Measurements from ENCODE around the gene LDB2.
"Not testable (repeated sequence)": the region's sequence is repeated elsewhere in the genome, so short reads cannot be mapped to it uniquely, and the experiment has no call there.

Gene LDB2

GRCh38 chr4:16646459-16646858 lies 252.0 kb downstream of the LDB2 start:
- DNase-seq (ENCODE audit: low spot score) = no peak

- no peak for DNase-seq (ENCODE audit: low spot score)
These were observed 254.6 kb downstream of the LDB2 start for GRCh38 chr4:16643893-16644292.

DNA sequence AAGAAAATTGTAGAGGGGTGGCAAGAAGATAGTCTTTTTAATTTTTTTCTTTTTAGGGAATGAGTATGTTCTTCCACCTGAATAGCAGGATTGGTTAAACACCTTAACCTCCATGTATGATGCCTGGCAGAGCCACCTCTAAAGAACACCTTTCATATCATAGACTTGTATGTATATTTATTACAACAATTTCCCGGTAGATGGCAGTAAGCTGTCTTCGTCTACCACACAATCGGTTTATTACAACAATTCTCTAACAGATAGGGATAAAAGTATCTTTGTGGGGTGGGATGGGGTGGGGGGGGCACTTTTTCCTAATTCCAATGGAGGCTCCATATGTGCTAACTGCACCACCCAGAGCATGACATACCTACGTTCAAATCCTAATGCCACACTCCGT lies 255.5 kb downstream of the LDB2 start:
- DNase-seq (ENCODE audit: low spot score) = peak; percentile 54

DNA sequence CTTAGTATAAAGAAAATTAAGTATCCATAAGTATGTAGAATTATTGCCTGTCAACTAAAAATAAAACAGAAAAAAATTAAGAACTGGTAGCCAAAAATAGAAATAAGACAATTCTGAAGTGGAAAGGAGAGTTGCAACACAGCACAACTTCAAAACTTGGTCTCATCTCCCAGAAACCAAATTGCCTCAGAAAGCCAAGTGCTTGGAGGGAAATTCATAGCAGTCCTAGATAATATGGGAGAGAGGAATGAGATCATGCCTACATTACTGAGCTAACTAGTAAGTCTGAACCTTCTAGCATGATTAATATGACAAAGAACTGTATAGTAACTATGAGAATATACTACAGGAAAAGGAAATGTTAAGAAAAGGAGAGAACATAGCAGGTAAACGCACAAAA lies 256.5 kb downstream of the LDB2 start:
- no peak for DNase-seq (ENCODE audit: low spot score)

DNA sequence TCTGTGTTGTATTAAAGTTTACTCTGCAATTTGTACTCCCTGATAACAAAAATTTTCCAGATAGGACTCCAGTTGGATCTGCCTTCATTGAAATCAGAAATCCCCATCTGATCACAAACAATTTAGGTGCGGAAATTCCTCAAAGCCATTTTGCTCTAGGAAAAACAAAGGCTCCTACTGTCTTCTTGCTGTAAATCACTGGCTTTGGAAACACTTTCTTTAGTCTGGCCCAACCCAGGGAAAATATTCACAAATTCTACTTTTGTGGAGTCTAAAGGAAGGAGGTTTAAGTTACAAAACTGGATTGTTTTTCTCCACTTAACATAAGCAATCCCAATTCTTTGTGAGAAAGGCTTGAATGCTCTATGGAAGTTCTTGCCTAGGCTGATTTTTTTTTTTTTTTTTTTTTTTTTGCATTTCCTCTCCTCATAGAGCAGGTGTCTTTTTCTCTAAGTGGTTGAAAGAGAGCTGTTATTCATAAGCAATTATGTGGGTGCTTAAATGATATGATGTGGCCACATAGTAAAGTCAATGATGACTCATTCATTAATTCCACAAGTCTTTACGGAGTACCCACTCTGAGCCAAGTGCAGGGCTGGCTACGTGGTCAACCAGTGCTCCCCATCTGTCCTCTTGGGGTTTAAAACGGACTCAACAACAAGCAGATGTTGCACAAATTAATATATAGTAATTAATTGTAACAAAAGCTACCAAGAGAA lies 261.4 kb downstream of the LDB2 start:
- peak; percentile 18 for DNase-seq (ENCODE audit: low spot score)

DNA sequence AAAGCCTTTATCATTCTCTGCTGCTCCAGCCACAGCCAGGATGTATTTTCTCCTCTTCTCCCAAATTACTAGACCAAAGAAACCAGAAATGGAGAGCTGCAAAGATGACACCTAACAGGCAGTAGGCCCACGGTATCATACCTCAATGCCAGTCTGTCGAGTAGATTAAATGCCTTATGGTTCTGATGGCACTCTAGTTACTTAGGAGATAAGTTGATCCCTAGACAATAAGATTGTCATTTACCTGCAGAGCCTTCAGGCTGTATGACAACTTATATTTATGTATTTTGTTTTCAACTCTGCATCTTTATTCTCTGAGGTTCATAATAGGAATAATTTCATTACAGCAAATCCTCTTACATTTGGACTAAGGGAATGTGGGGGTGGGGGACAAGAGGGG lies 262.1 kb downstream of the LDB2 start:
- no peak for DNase-seq (ENCODE audit: low spot score)

DNA sequence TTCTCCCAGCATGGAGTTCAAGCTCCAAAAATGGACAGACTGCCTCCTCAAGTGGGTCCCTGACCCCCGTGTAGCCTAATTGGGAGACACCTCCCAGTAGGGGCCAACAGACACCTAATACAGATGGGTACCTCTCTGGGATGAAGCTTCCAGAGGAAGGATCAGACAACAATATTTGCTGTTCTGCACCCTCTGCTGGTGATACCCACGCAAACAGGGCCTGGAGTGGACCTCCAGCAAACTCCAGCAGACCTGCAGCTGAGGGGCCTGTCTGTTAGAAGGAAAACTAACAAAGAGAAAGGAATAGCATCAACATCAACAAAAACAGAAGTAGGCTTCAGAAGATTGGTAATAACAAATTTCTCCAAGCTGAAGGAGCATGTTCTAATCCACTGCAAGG lies 269.2 kb downstream of the LDB2 start:
- not testable (repeated sequence) for DNase-seq (ENCODE audit: low spot score)

- not testable (repeated sequence) for DNase-seq (ENCODE audit: low spot score)
These were observed 269.6 kb downstream of the LDB2 start for GRCh38 chr4:16628835-16629234.

GRCh38 chr4:16627999-16628398 lies 270.4 kb downstream of the LDB2 start:
- DNase-seq (ENCODE audit: low spot score) = no peak

DNA sequence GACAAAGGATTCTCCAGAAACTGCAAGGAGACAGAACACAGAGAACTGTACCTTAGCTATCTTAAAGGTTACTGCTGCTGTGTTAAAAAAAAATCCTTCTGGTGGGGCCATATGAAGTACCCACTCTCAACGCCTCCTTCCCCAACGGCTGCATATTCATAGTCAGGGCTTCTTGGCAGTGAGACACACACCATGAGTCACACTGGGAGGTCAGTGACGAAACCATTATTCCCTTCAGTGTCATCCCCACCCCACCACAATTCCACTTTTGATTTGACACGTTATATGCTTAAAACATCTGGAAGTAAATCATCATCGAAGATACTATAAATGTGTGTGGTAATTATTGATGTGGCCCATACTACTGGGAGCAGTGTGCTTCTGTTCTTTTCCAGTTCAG lies 271.5 kb downstream of the LDB2 start:
- DNase-seq (ENCODE audit: low spot score) = peak; percentile 50

DNA sequence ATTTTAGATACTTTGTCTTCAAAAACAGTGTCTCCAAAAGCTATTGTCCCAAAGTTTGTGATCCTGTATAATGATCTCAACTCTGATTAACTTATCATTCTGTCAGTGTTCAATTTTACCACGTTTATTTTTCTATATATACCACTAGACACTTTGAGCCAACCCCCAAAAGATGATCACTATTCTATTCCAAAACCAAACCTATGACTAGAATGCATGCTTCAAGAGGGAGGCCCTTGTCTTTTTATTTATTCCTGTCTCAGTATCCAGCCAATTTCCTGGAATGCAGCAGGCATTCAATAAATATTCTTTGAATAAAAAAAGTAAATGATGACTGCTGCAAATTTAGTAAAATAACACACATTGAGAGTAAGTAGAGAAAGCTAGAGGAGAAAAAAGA lies 275.6 kb downstream of the LDB2 start:
- no peak for DNase-seq (ENCODE audit: low spot score)

GRCh38 chr4:16617435-16617834 lies 281.0 kb downstream of the LDB2 start:
- no peak for DNase-seq (ENCODE audit: low spot score)

DNA sequence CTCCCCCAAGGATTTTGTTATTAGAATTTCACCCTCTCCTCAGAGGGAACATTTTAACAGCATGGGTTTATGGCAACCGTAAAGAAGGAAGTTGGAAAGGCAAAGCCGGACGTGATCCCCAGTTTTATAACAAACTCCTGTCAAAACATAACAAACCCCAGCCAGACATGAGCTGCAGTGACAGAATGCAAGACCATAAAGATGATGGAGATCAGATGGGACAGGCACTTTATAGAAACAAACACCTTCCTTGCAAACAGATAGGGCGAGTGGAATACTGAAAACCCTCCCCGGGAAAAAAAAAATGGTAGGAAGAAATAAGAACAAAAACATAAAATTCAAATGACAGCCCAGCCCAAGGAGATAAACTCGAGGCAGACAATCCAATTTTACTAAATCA lies 281.4 kb downstream of the LDB2 start:
- DNase-seq (ENCODE audit: low spot score) = no peak

DNA sequence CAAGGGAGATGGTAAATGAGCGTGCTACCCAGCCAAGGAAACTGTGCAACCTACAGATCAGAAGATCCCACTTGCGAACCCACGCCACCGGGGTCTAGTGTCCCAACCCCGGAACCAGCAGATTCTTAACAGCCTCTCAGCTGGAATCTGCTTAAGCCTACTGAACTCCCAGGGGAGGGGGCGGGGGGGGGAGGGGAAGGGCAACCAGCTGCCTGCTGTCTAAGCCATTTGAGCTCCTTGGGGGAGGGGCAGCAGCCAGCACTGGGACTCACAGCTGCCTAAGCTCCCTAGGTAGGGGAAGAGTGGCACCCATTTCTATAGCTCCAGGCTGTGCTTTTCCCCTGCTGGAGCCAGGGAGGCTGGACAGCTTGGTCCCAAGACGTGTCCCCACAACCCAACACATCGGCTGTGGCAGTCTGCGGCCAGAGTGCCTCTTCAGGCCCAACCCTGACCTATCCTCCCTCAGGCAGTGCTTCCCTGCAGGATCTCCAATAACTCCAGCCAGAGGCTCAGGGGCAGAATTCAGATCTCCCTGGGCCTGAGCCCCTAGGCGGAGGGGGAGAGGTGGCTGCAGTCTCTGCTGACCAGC lies 289.2 kb downstream of the LDB2 start:
- DNase-seq (ENCODE audit: low spot score) = no peak

GRCh38 chr4:16608611-16609125 lies 289.8 kb downstream of the LDB2 start:
- no peak for DNase-seq (ENCODE audit: low spot score)

GRCh38 chr4:16608123-16608522 lies 290.3 kb downstream of the LDB2 start:
- no peak for DNase-seq (ENCODE audit: low spot score)

DNA sequence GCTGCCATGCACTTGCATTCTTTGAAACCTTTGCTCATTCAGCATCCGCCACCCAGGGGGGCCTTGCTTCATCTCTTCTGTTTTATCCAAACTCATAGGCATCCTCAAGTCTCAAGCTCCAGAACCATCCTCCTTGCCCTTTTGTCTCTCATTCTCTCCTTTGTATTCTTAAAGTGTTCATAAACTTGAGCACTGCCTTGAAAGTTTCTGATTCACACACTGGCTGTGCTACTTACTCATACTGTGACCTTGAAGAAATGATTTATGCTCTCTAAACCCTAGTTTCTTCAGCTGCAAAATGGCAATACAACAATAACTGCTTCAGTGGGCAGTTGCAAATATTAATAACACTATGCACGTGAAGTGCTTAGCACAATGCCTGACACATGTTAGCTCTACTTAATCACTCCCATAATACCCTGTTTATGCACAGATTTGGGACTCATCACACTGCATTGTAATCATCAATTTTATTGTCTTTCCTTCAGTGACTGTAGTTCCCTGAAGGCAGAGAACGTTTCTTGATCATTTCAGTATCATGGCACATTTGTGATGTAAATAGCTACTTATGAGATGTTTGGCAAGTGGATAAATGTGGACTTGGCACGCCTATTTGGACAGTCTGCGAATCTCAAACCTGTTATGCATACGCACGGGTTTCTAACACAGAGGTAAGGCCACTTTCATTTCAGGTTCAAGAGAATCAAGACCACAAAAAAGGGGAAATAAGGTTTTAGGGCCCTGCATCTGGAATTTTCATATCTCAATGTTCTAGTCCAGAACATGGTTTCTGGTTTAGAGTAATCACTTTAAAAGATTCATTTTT lies 291.0 kb downstream of the LDB2 start:
- no peak for DNase-seq (ENCODE audit: low spot score)

GRCh38 chr4:16606691-16607090 lies 291.8 kb downstream of the LDB2 start:
- DNase-seq (ENCODE audit: low spot score) = no peak

DNA sequence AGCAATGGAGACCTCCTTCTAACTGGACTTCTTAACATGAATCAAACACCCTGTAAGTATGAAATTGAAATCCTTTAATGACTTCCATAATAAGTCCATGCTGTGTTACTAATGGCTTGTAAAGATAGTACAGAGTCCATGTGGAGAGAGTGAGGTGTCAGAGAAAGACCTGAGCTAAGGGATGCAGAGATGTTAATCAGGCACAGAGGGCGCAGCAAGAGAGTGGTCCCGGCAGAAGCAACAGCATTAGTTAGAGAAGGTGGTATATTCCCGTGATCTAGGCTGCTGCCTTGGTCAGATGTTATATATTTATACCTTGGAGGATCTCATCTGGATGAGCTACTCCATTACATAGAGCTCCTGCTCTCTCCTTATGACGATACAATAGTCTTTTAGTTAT lies 295.3 kb downstream of the LDB2 start:
- no peak for DNase-seq (ENCODE audit: low spot score)

- DNase-seq (ENCODE audit: low spot score) = no peak
These were observed 299.7 kb downstream of the LDB2 start for GRCh38 chr4:16598597-16599206.

DNA sequence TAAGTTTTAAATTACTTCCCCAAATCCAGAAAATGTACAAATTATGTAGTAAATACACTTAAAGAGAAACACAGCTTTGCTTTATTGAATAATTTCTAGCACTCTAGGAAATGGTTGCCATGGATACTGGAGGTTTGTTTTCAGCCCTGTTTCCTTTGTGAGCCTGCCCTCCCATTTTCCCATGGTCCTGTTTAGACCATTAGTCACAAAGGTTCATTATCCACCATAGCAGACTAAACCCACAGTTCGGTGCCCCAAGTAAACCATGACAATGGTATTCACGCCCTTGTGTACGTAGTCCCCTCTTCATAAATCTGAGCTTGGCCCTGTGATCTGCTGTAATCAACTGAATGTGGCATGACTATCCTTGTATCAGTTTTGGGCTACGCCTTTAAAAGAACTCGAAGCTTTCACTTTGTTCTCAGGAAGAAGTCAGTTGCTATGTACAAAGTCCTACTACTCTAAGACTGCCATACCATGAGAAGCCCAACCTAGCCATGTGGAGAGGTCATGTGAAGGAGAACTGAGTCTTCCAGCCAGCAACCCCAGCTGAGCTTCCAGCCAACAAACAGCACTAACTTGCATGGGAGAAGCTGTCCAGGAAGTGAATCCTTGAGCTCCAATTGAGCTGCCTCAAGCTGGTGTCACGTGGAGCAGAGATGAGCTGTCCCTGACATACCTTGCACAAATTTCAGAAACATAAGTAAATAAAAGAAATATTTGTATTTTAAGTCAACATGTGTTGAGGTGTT lies 300.4 kb downstream of the LDB2 start:
- DNase-seq (ENCODE audit: low spot score) = no peak

- DNase-seq (ENCODE audit: low spot score) = no peak
These were observed 301.0 kb downstream of the LDB2 start for GRCh38 chr4:16597443-16597842.

All from RKO (cell line).